22Rv1 (cell line): ENCODE measurements around the gene PHF13.

Experiments
- H3K27ac ChIP-seq: fragments of 450-650 bp; 2 replicates; pipeline ENCODE4 v1.5.1; 2017
- ZFX ChIP-seq: fragments of 450-650 bp; IDR thresholded peaks from 2 replicates; pipeline ENCODE4 v1.6.1; 2017; ENCODE audit warnings: antibody characterized with exemption, borderline replicate concordance
- TF ChIP-seq, protein P1 (sequence below): fragments of 450-650 bp; IDR thresholded peaks from 2 replicates; pipeline ENCODE4 v1.5.1; 2017; ENCODE audit warnings: mild to moderate bottlenecking

PHF13 gene

DNA sequence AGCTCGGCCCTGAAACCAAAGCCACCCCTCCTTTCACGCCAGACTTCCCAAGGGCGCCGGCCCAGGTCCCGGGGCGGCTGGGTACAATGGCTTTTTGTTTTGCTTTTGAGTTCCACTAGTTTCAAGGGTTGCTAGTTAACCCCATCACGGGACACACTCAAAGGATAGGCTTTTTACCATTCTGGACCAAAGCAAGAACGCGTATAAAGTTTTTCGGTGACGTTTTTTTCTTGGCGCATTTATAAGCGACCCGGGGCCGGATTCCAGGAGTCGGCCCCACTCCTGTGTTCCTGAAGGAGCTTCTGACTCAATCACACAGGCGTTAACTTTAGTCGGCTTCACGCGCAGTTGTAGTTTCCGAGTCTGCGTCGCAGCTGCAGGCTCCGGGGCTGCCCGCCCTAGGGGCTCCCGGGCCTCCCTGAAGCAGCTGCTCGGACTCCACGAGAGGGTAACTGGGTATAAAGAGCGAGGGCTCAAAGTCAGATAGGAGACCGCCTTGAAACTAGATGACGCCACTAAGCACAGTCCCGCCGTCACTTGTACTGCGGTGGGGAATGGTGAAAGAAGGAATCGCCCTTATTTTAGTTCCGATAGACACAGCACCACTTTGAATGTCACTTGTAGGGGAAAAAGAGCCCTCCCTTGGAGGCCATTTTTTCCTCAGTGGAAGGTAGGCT is 10.2 kb upstream of the PHF13 start:
- H3K27ac ChIP-seq, result no peak overlapping the region
- no peak for TF ChIP-seq ZFX
- TF ChIP-seq, protein P1, sequence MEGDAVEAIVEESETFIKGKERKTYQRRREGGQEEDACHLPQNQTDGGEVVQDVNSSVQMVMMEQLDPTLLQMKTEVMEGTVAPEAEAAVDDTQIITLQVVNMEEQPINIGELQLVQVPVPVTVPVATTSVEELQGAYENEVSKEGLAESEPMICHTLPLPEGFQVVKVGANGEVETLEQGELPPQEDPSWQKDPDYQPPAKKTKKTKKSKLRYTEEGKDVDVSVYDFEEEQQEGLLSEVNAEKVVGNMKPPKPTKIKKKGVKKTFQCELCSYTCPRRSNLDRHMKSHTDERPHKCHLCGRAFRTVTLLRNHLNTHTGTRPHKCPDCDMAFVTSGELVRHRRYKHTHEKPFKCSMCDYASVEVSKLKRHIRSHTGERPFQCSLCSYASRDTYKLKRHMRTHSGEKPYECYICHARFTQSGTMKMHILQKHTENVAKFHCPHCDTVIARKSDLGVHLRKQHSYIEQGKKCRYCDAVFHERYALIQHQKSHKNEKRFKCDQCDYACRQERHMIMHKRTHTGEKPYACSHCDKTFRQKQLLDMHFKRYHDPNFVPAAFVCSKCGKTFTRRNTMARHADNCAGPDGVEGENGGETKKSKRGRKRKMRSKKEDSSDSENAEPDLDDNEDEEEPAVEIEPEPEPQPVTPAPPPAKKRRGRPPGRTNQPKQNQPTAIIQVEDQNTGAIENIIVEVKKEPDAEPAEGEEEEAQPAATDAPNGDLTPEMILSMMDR, result no peak

DNA sequence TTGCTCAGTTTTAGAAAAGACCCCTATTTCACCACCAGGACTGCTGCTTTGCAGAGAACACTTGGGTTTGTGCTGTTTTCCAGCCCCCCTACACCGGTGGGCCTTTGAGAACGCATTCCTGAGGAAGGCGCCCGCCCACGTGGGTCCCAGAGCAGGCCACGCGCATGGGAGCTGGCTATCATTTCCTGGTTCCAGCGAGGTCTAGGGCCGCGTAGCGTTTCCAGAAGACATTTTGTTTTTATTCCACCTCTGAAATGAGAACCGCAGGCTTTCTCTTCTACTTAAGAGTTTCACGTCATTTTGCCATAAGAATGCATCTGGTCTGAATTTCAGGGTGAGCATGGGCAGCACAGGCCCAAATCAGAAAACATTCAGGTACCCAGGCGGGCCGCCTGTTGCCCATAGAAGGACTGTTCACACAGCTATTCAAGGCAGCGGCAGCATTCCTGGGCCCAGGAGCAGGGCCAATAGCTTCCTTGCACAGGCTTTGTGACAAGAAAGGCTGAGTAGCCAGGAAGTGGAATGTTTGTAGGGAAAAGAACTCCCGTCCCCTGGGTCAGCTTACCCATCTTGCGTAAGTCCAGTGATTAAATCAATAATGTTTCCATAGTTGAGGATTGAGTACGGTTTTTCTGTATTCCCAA is 9.5 kb upstream of the PHF13 start:
- TF ChIP-seq, protein P1, result no peak
- TF ChIP-seq ZFX, result no peak
- H3K27ac ChIP-seq, result no peak overlapping the region

DNA sequence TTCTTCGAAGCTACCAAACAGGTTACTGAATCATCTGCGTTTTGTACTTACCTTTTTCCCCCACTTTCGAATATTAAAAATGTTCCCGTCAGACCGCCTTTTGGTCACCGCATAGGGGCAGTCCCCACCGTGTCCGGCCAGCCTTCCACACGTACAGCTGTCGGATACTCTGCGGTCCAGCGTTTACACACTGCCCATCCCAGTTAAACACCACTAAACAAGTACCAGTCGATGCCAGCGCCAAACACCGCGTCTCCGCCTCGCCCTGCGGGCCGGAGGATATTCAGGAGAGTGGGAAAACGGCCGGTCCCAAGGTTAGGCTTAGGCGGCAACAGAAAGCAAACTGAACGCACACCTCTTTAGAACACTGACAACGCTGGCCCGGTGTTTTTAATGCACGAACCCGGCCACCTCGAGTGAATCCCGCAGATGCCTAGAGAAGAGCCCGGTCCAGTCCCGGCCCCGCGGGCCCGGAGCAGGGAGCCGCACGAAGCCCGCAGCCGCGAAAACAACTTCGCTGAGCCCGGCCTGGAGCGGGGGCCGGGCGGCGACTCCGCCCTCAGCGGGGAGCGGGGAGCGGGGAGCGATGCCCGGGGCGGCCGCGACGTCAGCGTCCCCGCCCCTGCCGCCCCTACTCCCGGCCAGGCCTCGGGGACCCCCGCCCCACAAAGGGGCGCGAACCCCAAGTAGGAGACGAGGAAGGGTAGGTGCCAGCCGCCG is 730 bp upstream of the PHF13 start:
- TF ChIP-seq, protein P1, result no peak
- TF ChIP-seq ZFX, result no peak
- peak overlapping the region; percentile 86 for H3K27ac ChIP-seq

DNA sequence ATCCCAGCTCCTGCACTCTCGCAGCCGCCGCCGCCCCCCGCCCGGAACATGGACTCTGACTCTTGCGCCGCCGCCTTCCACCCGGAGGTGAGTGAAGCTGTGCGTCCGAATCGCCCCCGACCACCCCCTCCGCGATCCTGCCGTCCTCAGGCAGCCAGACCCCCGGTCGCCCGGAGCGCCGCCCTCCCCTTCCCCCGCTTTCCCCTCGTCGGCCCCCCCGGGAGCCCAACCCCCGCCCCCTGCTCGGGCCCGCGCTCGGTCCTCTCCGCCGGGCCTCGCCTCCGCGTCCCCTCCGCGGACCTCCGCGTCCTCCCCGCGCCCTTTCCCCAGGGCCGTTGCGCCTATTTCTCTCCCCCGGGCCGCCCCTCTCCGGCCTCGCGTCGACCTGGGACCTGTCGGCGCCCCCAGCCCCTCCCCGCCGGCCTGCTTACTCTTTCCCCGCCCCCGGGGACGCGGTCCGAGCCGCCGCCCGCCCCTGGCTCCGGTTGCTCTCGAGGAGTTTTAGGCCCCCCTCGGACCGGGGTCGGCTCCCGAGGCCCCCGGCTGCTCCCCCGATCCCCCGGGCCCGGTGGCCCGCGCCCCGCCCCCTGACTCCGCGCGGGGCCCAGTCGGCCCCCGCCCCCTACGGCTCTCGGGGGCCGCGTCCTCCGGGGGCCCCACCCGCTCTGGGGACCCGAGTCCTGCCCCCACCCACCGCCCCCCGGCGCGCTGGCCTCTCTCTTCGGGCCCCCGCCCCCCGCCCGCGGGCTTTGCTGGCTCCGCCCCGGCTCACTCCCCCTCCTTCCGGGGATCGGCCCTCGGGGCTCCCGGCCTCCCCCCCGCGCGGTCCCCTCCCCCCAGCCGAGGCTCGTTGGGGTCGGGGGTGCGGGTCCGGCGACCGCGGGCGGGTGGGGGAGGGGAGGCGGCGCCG is 743 bp downstream of the PHF13 start:
- TF ChIP-seq ZFX, result no peak
- TF ChIP-seq, protein P1, result no peak
- H3K27ac ChIP-seq, result peak overlapping the region; percentile 86

DNA sequence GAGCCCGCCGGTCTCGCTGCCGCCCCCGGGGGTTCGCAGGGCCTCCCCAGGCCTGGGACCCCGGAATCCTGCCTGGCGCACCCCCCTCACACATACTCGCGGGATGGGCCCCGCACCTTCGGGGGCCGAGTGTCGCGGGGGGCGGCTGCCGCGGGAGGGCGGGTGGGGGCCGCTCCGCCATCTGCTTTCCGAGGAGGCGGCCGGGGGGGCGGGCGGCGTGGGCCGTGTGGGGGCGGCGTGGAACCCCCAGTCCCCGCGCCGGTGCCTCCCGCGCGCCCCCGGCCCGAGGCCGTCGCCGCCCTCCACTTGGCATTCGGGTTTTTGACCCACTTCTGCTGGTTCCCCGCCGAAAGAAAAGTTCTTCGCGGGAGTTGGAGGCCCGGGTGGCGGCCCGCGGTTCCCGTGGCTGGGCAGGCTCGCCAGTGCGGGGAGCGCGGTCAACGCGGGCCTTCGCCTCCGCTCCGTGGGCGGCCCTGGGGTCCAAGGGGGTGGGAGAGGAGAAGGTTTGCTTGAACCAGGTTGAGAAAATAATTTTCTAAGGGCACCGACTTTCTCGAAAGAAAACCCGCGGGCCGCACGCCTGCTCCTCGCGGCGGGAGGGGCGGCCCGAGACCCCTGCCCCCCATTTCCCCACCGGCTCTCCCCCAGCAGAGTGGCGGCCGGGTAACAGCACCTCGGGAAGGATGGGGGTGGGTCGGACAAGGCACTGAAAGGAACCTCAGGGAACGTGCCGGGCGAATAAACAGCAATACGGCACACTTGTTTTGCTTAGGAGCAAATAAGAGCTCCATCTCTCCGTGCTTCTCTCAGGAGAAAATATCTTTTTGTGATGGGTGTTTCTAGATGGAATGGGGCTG is 1.6 kb downstream of the PHF13 start:
- TF ChIP-seq, protein P1, result no peak
- TF ChIP-seq ZFX, result no peak
- peak overlapping the region; percentile 86 for H3K27ac ChIP-seq

DNA sequence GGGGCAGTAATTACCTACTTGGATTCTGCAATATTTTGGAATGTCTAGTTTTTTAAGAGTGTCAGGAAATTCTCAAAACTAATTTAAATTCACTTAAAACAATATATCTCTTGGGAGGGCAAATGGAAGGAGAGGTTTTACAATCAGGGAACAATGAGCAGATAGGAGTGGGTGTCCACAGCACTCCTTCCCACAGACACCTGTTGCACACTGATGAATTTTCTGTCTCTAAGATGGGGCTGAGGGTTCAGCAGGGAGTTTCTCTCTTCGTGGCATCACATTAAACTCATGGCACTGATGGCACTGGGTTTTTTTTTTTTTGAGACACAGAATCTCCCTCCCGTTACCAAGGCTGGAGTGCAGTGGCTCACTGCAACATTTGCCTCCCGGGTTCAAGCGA is 5.5 kb downstream of the PHF13 start:
- no peak for TF ChIP-seq ZFX
- TF ChIP-seq, protein P1, result no peak
- H3K27ac ChIP-seq, result no peak overlapping the region
